B cell (primary cell): Measurements from ENCODE around the gene SRRM2. TPM values are rescaled to one million over a fixed set of nuclear protein-coding genes. Genes with fewer than 3 reads are reported as not detected.

Source experiments
- ATAC-seq: fragments of 200-7000 bp; cut with Tn5 transposase; one replicate; pipeline ENCODE4 v1.10.0; 2021; ENCODE audit warnings: low read depth, mild to moderate bottlenecking, moderate number of reproducible peaks, moderate library complexity
- CTCF ChIA-PET: fragments of 350-600 bp; sonication (Branson Sonifier 250); formaldehyde crosslinking; loops from one replicate; lab custom pipeline; 2021; ENCODE audit warnings: antibody characterized with exemption, inconsistent platforms; lab: Charles Lee
- POLR2A ChIA-PET: fragments of 350-600 bp; sonication (Branson Sonifier 250); formaldehyde crosslinking; loops from one replicate; lab custom pipeline; 2021; ENCODE audit warnings: antibody characterized with exemption; lab: Charles Lee
- DNase-seq: peaks from one replicate; pipeline ENCODE4 v3.0.0; 2013
- H2AFZ ChIP-seq: 2 replicates; pipeline ENCODE4 v1.6.1; 2012; ENCODE audit warnings: mild to moderate bottlenecking, low read depth, low read length; ENCODE audit not compliant: insufficient read depth, poor library complexity, severe bottlenecking
- H3K27ac ChIP-seq, 2 donors: 1 replicate in 1 of 2; 2 replicates in 1 of 2; pipeline ENCODE4 v1.5.1; 2012 to 2013; ENCODE audit warnings: low read length in 2 of 2, mild to moderate bottlenecking in 2 of 2, moderate library complexity in 1 of 2
- H3K27me3 ChIP-seq, 4 experiments: fragments of 200-600 bp in 1 of 4; sonication (generic) in 1 of 4; replicated peaks in 1 of 4; 1 replicate in 2 of 4; 2 replicates in 2 of 4; pipeline versions ENCODE4 v1.6.1 to v1.7.0; 2013 to 2016; ENCODE audit warnings: low read length in 3 of 4, mild to moderate bottlenecking in 2 of 4, mixed read lengths in 1 of 4, moderate library complexity in 1 of 4; ENCODE audit not compliant: insufficient read depth in 4 of 4, control insufficient read depth in 3 of 4; ENCODE audit errors: control extremely low read depth in 1 of 4
- H3K36me3 ChIP-seq, 2 experiments: replicated peaks in 1 of 2; 1 replicate in 1 of 2; 2 replicates in 1 of 2; pipeline versions ENCODE4 v1.6.1 to v1.7.1; 2013; ENCODE audit warnings: low read length in 1 of 2; ENCODE audit not compliant: insufficient read depth in 2 of 2, control insufficient read depth in 1 of 2; ENCODE audit errors: control extremely low read depth in 1 of 2, extremely low read depth in 1 of 2
- H3K4me1 ChIP-seq, 2 donors: fragments of 200-600 bp in 1 of 2; sonication (generic) in 1 of 2; 1 replicate in 1 of 2; 2 replicates in 1 of 2; pipeline versions ENCODE4 v1.5.1 to v1.6.1; 2013 to 2017; ENCODE audit warnings: low read length in 2 of 2; ENCODE audit not compliant: control insufficient read depth in 2 of 2, insufficient read depth in 2 of 2
- H3K4me2 ChIP-seq: replicated peaks from 2 replicates; pipeline ENCODE3; 2012; ENCODE audit warnings: mild to moderate bottlenecking, low read depth, low read length; ENCODE audit not compliant: poor library complexity, severe bottlenecking
- H3K4me3 ChIP-seq, 5 experiments: fragments of 200-600 bp in 1 of 5; sonication (generic) in 1 of 5; 1 replicate in 3 of 5; 2 replicates in 2 of 5; pipeline versions ENCODE4 v1.5.1 to v1.7.0; 2011 to 2016; ENCODE audit warnings: low read length in 4 of 5, mild to moderate bottlenecking in 4 of 5, low read depth in 2 of 5, control low read depth in 1 of 5, moderate library complexity in 1 of 5; ENCODE audit not compliant: insufficient read depth in 1 of 5; ENCODE audit errors: control extremely low read depth in 1 of 5, extremely low read depth in 1 of 5
- H3K79me2 ChIP-seq: fragments of 200-600 bp; sonication (generic); one replicate; pipeline ENCODE4 v1.6.0; 2016; ENCODE audit warnings: low read length; ENCODE audit not compliant: control insufficient read depth, insufficient read depth
- H3K9ac ChIP-seq: fragments of 200-600 bp; sonication (generic); 2 replicates; pipeline ENCODE4 v1.6.1; 2017; ENCODE audit warnings: mild to moderate bottlenecking, low read length, moderate library complexity
- H3K9me3 ChIP-seq, 3 donors: one replicate each; pipeline versions ENCODE4 v1.6.1 to v1.7.1; 2013; ENCODE audit warnings: low read length in 2 of 3; ENCODE audit not compliant: control insufficient read depth in 2 of 3, insufficient read depth in 1 of 3; ENCODE audit errors: control extremely low read depth in 1 of 3
- H4K20me1 ChIP-seq: 2 replicates; pipeline ENCODE4 v1.6.0; 2012; ENCODE audit warnings: mild to moderate bottlenecking, low read length; ENCODE audit not compliant: insufficient read depth, control insufficient read depth, poor library complexity, severe bottlenecking
- H3K27ac Mint-ChIP-seq: one replicate; pipeline ENCODE4 v1.8.0; 2021; ENCODE audit warnings: mixed read lengths
- H3K27me3 Mint-ChIP-seq: one replicate; pipeline ENCODE4 v1.8.0; 2021; ENCODE audit warnings: mixed read lengths
- H3K4me1 Mint-ChIP-seq: one replicate; pipeline ENCODE4 v1.8.0; 2021; ENCODE audit warnings: mixed read lengths
- H3K4me3 Mint-ChIP-seq: one replicate; pipeline ENCODE4 v1.8.0; 2021; ENCODE audit warnings: mixed read lengths
- H3K9me3 Mint-ChIP-seq: one replicate; pipeline ENCODE4 v1.8.0; 2022; ENCODE audit warnings: mixed read lengths; ENCODE audit not compliant: insufficient read depth
- CTCF ChIP-seq: fragments of 200-600 bp; IDR thresholded peaks from one replicate; pipeline ENCODE4 v1.8.0; 2022; ENCODE audit warnings: antibody characterized with exemption, mild to moderate bottlenecking
- EZH2 ChIP-seq: IDR thresholded peaks from 2 replicates; pipeline ENCODE4 v1.6.1; 2012; ENCODE audit warnings: borderline replicate concordance, low read depth, mild to moderate bottlenecking, moderate library complexity, low read length; ENCODE audit not compliant: insufficient read depth, poor library complexity, severe bottlenecking
- WGBS: methylation state at CpG from one replicate; pipeline ENCODE4 v1.1.5; 2013; ENCODE audit warnings: missing lambda C conversion rate; ENCODE audit not compliant: insufficient coverage; 5-methylcytosine and 5-hydroxymethylcytosine counted together
- intact Hi-C: fragments of 100-400 bp; cut with micrococcal nuclease; formaldehyde crosslinking; loops from one replicate; pipeline ENCODE4 v1.10.0; 2022
- polyA plus RNA-seq: library from polyadenylated mRNA; depleted of rRNA; stranded (reverse); fragments of >200 nt; gene quantifications from 2 replicates; pipeline ENCODE4 v1.2.3, GENCODE V29; 2012
- total RNA-seq, 2 donors: library from RNA; stranded (reverse); fragments of 120-200 nt in 1 of 2; gene quantifications; 1 replicate in 1 of 2; 2 replicates in 1 of 2; pipeline versions ENCODE4 v1.2.3 to v1.2.4, GENCODE V29; 2013 to 2022

Gene SRRM2
- total and polyA plus RNA-seq, 2 donors (not counting 1 experiment from before 2014, with no cell fraction given): 1,485 to 1,879 TPM

DNA sequence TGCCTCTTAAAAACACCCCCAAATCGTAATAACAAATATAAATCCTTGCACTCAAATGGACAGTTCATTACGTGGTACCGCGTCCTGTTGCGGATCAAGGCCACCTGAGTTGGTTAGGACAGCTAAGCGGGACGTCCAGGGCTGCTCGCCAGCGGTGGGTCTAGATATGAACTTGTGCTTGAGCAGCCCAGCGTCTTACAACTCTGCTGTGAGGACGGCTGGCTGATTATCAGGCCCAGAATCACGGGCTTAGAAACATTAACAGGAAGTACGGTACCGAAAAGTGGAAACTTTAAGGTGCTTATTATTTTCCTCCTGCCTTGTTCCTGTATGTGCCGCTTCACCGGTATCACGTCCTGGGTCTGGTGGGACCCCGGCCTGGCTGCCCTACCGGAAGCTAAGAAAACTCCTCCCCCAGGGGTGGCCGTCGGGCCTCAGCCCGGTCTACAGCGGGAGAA lies 832 bp upstream of the SRRM2 start:
- TF ChIP-seq EZH2 (no peak), CTCF (no peak)
- Histone ChIP-seq H3K4me1 (peaks cover 36 to 45% of the 10 kb centered on the region in 2 donors), H3K9ac (peak overlapping the region; percentile 92), H3K79me2 (peaks cover 58% of the 10 kb centered on the region), H3K4me3 (peak overlapping the region in 4 of 5 experiments; percentile 68 to 97 (median 80)), H3K36me3 (peaks cover 0 to 4% of the 10 kb centered on the region in 2 experiments), H3K9me3 (peaks cover 0 to 10% (median 3%) of the 10 kb centered on the region in 3 donors), H3K27ac (peak overlapping the region; percentile 95 to 98), H3K27me3 (no peaks in the 10 kb centered on the region), H3K4me2 (peak overlapping the region; percentile 97), H4K20me1 (peaks cover 38% of the 10 kb centered on the region), H2AFZ (peak overlapping the region; percentile 99)
- H3K27ac Mint-ChIP-seq: peak overlapping the region; percentile 99
- ATAC-seq: no peak
- intact Hi-C loops: loop anchor here (1.0 to 5.0 kb wide), 5 partner anchors 26 to 271 kb away; partner anchors contain the start of genes ELOB, FLYWCH1, FLYWCH2 and HCFC1R1
- H3K9me3 Mint-ChIP-seq: peaks cover 2% of the 10 kb centered on the region
- no peaks in the 10 kb centered on the region for H3K27me3 Mint-ChIP-seq
- peak overlapping the region; percentile 95 for H3K4me3 Mint-ChIP-seq
- POLR2A ChIA-PET: interaction anchor here (3.5 kb wide), 1 partner anchor 26 kb away, joined by 31 read pairs; the partner anchor contains the start of gene ELOB
- WGBS: 59% methylated on average over 20 of the region's 23 CpGs
- peaks cover 44% of the 10 kb centered on the region for H3K4me1 Mint-ChIP-seq
- CTCF ChIA-PET: no interaction called here
- no peak for DNase-seq
